HepG2 (cell line): ENCODE results near the gene ACTN1. TPM values are rescaled to one million over a fixed set of nuclear protein-coding genes. Genes with fewer than 3 reads are reported as not detected.
A peak's percentile ranks its signal among the peaks of the same experiment; 100 is the strongest.

ENCODE experiments used
- ATAC-seq: fragments of 200-7000 bp; cut with Tn5 transposase; 3 replicates; pipeline ENCODE4 v1.9.1; 2020; ENCODE audit warnings: mild to moderate bottlenecking, moderate library complexity
- BruUV-seq: library from RNA; stranded (reverse); fragments of 400-500 nt; replicated peaks from 2 replicates; lab custom pipeline; 2021; lab: Mats Ljungman, UMichigan
- CTCF ChIA-PET: fragments of 300-600 bp; formaldehyde crosslinking; extraction: SDS; loops from one replicate; lab custom pipeline; 2021; ENCODE audit warnings: low total read pairs, inconsistent platforms, low intra/inter-chr PET ratio; lab: Yijun Ruan, JAX
- POLR2A ChIA-PET: fragments of 350-600 bp; sonication (Branson Sonifier 250); formaldehyde crosslinking; loops from one replicate; lab custom pipeline; 2020; ENCODE audit warnings: antibody characterized with exemption, inconsistent platforms; lab: Yijun Ruan, JAX
- DNase-seq: peaks from one replicate; pipeline ENCODE4 v3.0.0-alpha.2; 2015; ENCODE audit warnings: low spot score
- FAIRE-seq: peaks from 3 replicates; lab custom pipeline; 2011; peaks lifted over from hg19 to GRCh38; lab: Jason Lieb, UNC
- H2AFZ ChIP-seq: one replicate; pipeline ENCODE4 v1.6.1; 2011; ENCODE audit warnings: low read length, inconsistent platforms
- H3K27ac ChIP-seq: fragments of 300-600 bp; 3 replicates; pipeline ENCODE4 v1.8.0; 2011; ENCODE audit warnings: mixed run types, mild to moderate bottlenecking, mixed read lengths, low read length, inconsistent platforms; ENCODE audit not compliant: insufficient read depth; ENCODE audit errors: extremely low read length
- H3K27me3 ChIP-seq, 2 experiments: fragments of 200-600 bp in 1 of 2; 2 replicates in 1 of 2; 3 replicates in 1 of 2; pipeline versions ENCODE4 v1.6.0 to v1.8.0; 2011; ENCODE audit warnings: low read length in 2 of 2, mild to moderate bottlenecking in 2 of 2, moderate library complexity in 2 of 2, inconsistent platforms in 1 of 2; ENCODE audit not compliant: insufficient read depth in 2 of 2, control insufficient read depth in 1 of 2
- H3K36me3 ChIP-seq, 2 experiments: fragments of 200-600 bp in 1 of 2; replicated peaks in 1 of 2; 2 replicates in 1 of 2; 3 replicates in 1 of 2; pipeline versions ENCODE4 v1.5.1 to v1.8.0; 2011; ENCODE audit warnings: low read length in 2 of 2, inconsistent platforms in 1 of 2; ENCODE audit not compliant: insufficient read depth in 2 of 2, control insufficient read depth in 1 of 2
- H3K4me1 ChIP-seq: 2 replicates; pipeline ENCODE4 v1.5.1; 2012; ENCODE audit warnings: low read length, inconsistent platforms; ENCODE audit not compliant: insufficient read depth
- H3K4me2 ChIP-seq: 2 replicates; pipeline ENCODE4 v1.6.0; 2011; ENCODE audit warnings: low read depth, low read length, inconsistent platforms
- H3K4me3 ChIP-seq, 3 experiments: fragments of 200-600 bp in 1 of 3; sonication (generic), shearing (Covaris generic) in 1 of 3; replicated peaks in 1 of 3; 2 replicates each; pipeline ENCODE4 v1.5.1; 2011 to 2016; ENCODE audit warnings: low read length in 3 of 3, inconsistent platforms in 2 of 3, low read depth in 2 of 3, mild to moderate bottlenecking in 2 of 3, control low read depth in 1 of 3, mixed read lengths in 1 of 3; ENCODE audit not compliant: insufficient read depth in 1 of 3
- H3K79me2 ChIP-seq: one replicate; pipeline ENCODE4 v1.6.1; 2011; ENCODE audit warnings: low read length, inconsistent platforms; ENCODE audit not compliant: insufficient read depth
- H3K9ac ChIP-seq: 2 replicates; pipeline ENCODE4 v1.6.0; 2011; ENCODE audit warnings: mild to moderate bottlenecking, low read depth, low read length, inconsistent platforms; ENCODE audit not compliant: insufficient read depth
- H3K9me3 ChIP-seq: 2 replicates; pipeline ENCODE4 v1.5.1; 2012; ENCODE audit warnings: mild to moderate bottlenecking, low read length
- H4K20me1 ChIP-seq: 2 replicates; pipeline ENCODE4 v1.6.0; 2011; ENCODE audit warnings: inconsistent platforms, mild to moderate bottlenecking, low read length, moderate library complexity; ENCODE audit not compliant: insufficient read depth
- BRD4 ChIP-seq: sonication (generic); formaldehyde crosslinking; IDR thresholded peaks from 2 replicates; pipeline ENCODE4 v1.4.0; 2020; ENCODE audit warnings: missing genetic modification reagents
- CHD4 ChIP-seq: fragments of 200-600 bp; sonication (generic); IDR thresholded peaks from 2 replicates; pipeline ENCODE4 v1.7.0; 2017; ENCODE audit warnings: mild to moderate bottlenecking, low read length, borderline replicate concordance
- GTF3A ChIP-seq: sonication (generic); formaldehyde crosslinking; conservative IDR thresholded peaks from 2 replicates; pipeline ENCODE4 v1.4.0; 2020; ENCODE audit warnings: mild to moderate bottlenecking, missing genetic modification reagents
- KDM4B ChIP-seq: sonication (generic); formaldehyde crosslinking; IDR thresholded peaks from 2 replicates; pipeline ENCODE4 v1.4.0; 2020; ENCODE audit warnings: missing genetic modification reagents
- MEIS1 ChIP-seq: sonication (generic); formaldehyde crosslinking; IDR thresholded peaks from 2 replicates; pipeline ENCODE4 v1.9.0; 2021; ENCODE audit warnings: mild to moderate bottlenecking, missing genetic modification reagents, moderate library complexity, borderline replicate concordance
- ZFP82 ChIP-seq: sonication (generic); formaldehyde crosslinking; IDR thresholded peaks from 2 replicates; pipeline ENCODE4 v1.5.1; 2020; ENCODE audit warnings: mild to moderate bottlenecking, missing genetic modification reagents, borderline replicate concordance
- ZFYVE20 ChIP-seq: sonication (generic); formaldehyde crosslinking; IDR thresholded peaks from 2 replicates; pipeline ENCODE4 v1.8.0; 2023; ENCODE audit warnings: low read depth, mild to moderate bottlenecking, moderate library complexity, missing genetic modification reagents, borderline replicate concordance
- ZNF225 ChIP-seq: sonication (generic); formaldehyde crosslinking; IDR thresholded peaks from 2 replicates; pipeline ENCODE4 v1.4.0; 2020; ENCODE audit warnings: mild to moderate bottlenecking, missing genetic modification reagents
- ZNF230 ChIP-seq: sonication (generic); formaldehyde crosslinking; IDR thresholded peaks from 2 replicates; pipeline ENCODE4 v1.4.0; 2020; ENCODE audit warnings: mild to moderate bottlenecking, missing genetic modification reagents
- ZNF383 ChIP-seq: sonication (generic); formaldehyde crosslinking; IDR thresholded peaks from 2 replicates; pipeline ENCODE4 v1.4.0; 2020; ENCODE audit warnings: missing genetic modification reagents, mild to moderate bottlenecking, borderline replicate concordance
- ZNF556 ChIP-seq: sonication (generic); formaldehyde crosslinking; IDR thresholded peaks from 2 replicates; pipeline ENCODE4 v1.4.0; 2020; ENCODE audit warnings: mild to moderate bottlenecking, missing genetic modification reagents, borderline replicate concordance
- ZNF678 ChIP-seq: sonication (generic); formaldehyde crosslinking; IDR thresholded peaks from 2 replicates; pipeline ENCODE4 v1.4.0; 2020; ENCODE audit warnings: mild to moderate bottlenecking, missing genetic modification reagents
- ZNF761 ChIP-seq: sonication (generic); formaldehyde crosslinking; conservative IDR thresholded peaks from 2 replicates; pipeline ENCODE4 v1.4.0; 2020; ENCODE audit warnings: mild to moderate bottlenecking, missing genetic modification reagents
- WGBS: methylation state at CpG from one replicate; pipeline ENCODE4 v1.1.6; 2017; ENCODE audit warnings: low lambda C conversion rate; 5-methylcytosine and 5-hydroxymethylcytosine counted together
- in situ Hi-C: cut with HindIII; loops from 2 replicates; pipeline ENCODE4 v1.10.0; 2017; ENCODE audit warnings: low pct_unique_long_range_greater_than_20kb; ENCODE audit not compliant: extremely low pct_ligation_motif_present
- intact Hi-C: fragments of 100-400 bp; cut with micrococcal nuclease; formaldehyde crosslinking; loops from one replicate; pipeline ENCODE4 v1.10.0; 2022; ENCODE audit not compliant: unreplicated experiment
- polyA plus RNA-seq, 8 experiments: library from polyadenylated mRNA; depleted of rRNA in 3 of 8; stranded (reverse) in 7 of 8; unstranded in 1 of 8; fragments of >200 nt; fragmentation: Illumina TruSeq in 4 of 8; extraction: Trizol in 4 of 8; gene quantifications; 2 replicates each; pipeline versions ENCODE4 v1.2.1 to v1.2.3, GENCODE V29; 2011 to 2016; ENCODE audit warnings: low read depth in 4 of 8, missing spikeins in 1 of 8, mixed read lengths in 1 of 8; ENCODE audit not compliant: insufficient read depth in 1 of 8
- total RNA-seq, 5 experiments: library from RNA; depleted of rRNA; stranded (reverse); fragments of >200 nt; fragmentation: Illumina TruSeq; extraction: Trizol; gene quantifications; 2 replicates each; pipeline ENCODE4 v1.2.3, GENCODE V29; 2016; ENCODE audit warnings: low read depth in 1 of 5
- TF ChIP-seq, protein P1 (sequence below): sonication (generic); formaldehyde crosslinking; IDR thresholded peaks from 2 replicates; pipeline ENCODE4 v1.5.1; 2020; ENCODE audit warnings: mild to moderate bottlenecking, missing genetic modification reagents, moderate library complexity
- TF ChIP-seq, protein P2 (sequence below): sonication (generic); formaldehyde crosslinking; IDR thresholded peaks from 2 replicates; pipeline ENCODE4 v1.4.0; 2020; ENCODE audit warnings: mild to moderate bottlenecking, low read depth, missing genetic modification reagents

The ACTN1 gene
- total and polyA plus RNA-seq, 2 of the 13 experiments (the other 11 are each of a cell fraction or from before 2014, with no cell fraction given), result 58.6 to 162 TPM

DNA sequence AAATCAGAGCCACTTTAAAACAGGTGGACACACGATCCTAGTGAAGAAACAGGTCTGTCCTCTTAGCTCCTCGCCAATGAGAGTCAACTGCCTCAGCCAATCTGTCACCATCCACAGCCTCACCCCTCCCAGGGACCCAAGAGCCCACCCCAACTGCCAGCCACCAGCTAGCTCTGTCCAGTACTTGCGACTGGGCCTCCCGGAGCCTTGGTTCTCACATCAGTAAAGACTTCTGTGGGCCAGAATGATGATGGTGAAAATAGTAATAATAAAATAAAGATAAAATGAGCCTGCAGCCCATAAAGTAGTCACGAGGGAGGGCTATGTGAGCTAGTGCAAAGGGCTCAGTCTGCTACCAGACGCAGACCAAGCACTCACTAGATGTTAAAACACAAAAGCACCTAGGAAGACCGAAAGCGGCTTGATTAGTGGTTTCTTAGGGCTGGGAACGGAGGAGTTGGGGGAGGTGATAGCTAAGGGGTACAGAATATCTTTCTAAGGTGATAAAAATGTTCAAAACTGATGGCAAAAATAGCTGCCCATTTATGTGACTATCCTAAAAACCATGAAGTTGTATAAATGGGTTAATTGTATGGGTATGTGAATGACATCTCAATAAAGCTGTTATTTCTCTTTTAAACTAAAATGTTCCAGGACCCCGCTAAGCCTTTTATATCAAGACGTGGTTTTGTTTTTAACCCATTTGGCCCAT, 39.8 kb downstream of the ACTN1 start:
- Histone ChIP-seq H3K9ac (peak overlapping the region; percentile 62), H3K27ac (peak overlapping the region; percentile 78), H3K4me3 (peak overlapping the region; percentile 16 to 64 (median 31)), H3K36me3 (peaks cover 17 to 22% of the 10 kb centered on the region in 2 experiments; a peak in 4 of 5 replicates), H3K27me3 (no peaks in the 10 kb centered on the region), H2AFZ (no peak overlapping the region), H3K79me2 (peaks cover 91% of the 10 kb centered on the region), H4K20me1 (peaks cover 23% of the 10 kb centered on the region; the same call in 1 of the 2 replicates), H3K4me2 (peak overlapping the region; percentile 80), H3K4me1 (peaks cover 86% of the 10 kb centered on the region), H3K9me3 (no peaks in the 10 kb centered on the region)
- TSS peak; percentile 92 for BruUV-seq
- CTCF ChIA-PET, result interaction anchor here (2.9 kb wide), 1 partner anchor 28 kb away, joined by 13 read pairs; no protein-coding TSS in a partner anchor
- intact Hi-C loops (no loop called here), in situ Hi-C loops (no loop called here)
- TF ChIP-seq, protein P1, sequence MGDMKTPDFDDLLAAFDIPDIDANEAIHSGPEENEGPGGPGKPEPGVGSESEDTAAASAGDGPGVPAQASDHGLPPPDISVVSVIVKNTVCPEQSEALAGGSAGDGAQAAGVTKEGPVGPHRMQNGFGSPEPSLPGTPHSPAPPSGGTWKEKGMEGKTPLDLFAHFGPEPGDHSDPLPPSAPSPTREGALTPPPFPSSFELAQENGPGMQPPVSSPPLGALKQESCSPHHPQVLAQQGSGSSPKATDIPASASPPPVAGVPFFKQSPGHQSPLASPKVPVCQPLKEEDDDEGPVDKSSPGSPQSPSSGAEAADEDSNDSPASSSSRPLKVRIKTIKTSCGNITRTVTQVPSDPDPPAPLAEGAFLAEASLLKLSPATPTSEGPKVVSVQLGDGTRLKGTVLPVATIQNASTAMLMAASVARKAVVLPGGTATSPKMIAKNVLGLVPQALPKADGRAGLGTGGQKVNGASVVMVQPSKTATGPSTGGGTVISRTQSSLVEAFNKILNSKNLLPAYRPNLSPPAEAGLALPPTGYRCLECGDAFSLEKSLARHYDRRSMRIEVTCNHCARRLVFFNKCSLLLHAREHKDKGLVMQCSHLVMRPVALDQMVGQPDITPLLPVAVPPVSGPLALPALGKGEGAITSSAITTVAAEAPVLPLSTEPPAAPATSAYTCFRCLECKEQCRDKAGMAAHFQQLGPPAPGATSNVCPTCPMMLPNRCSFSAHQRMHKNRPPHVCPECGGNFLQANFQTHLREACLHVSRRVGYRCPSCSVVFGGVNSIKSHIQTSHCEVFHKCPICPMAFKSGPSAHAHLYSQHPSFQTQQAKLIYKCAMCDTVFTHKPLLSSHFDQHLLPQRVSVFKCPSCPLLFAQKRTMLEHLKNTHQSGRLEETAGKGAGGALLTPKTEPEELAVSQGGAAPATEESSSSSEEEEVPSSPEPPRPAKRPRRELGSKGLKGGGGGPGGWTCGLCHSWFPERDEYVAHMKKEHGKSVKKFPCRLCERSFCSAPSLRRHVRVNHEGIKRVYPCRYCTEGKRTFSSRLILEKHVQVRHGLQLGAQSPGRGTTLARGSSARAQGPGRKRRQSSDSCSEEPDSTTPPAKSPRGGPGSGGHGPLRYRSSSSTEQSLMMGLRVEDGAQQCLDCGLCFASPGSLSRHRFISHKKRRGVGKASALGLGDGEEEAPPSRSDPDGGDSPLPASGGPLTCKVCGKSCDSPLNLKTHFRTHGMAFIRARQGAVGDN, result peak; percentile 8; the same call in 1 of the 2 replicates
- TF ChIP-seq ZFYVE20 (CRISPR knock-in tag) (no peak), ZNF383 (peak; percentile 66; the same call in 1 of the 2 replicates), KDM4B (CRISPR knock-in tag) (no peak), ZNF230 (0 out of 2 replicates have a peak, but pooled peaks have one; percentile 42), ZNF678 (0 out of 2 replicates have a peak, but pooled peaks have one; percentile 11), MEIS1 (CRISPR knock-in tag) (0 out of 2 replicates have a peak, but pooled peaks have one; percentile 37), BRD4 (CRISPR knock-in tag) (0 out of 2 replicates have a peak, but pooled peaks have one; percentile 29), GTF3A (CRISPR knock-in tag) (0 out of 2 replicates have a peak, but pooled peaks have one; percentile 38), ZNF761 (CRISPR knock-in tag) (peak; percentile 65; the same call in 1 of the 2 replicates), ZFP82 (no peak), CHD4 (no peak), ZNF556 (CRISPR knock-in tag) (0 out of 2 replicates have a peak, but pooled peaks have one; percentile 34), ZNF225 (no peak)
- TF ChIP-seq, protein P2, sequence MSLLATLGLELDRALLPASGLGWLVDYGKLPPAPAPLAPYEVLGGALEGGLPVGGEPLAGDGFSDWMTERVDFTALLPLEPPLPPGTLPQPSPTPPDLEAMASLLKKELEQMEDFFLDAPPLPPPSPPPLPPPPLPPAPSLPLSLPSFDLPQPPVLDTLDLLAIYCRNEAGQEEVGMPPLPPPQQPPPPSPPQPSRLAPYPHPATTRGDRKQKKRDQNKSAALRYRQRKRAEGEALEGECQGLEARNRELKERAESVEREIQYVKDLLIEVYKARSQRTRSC (CRISPR knock-in tag), result no peak
- DNase-seq (no peak), ATAC-seq (peak; percentile 43), FAIRE-seq (no peak)
- 21% methylated on average over 11 of the region's 11 CpGs for WGBS
- POLR2A ChIA-PET, result interaction anchor here (0.9 to 3.2 kb wide), 12 partner anchors 13 to 146 kb away, joined by 3 to 31 read pairs (median 4); partner anchors contain the start of genes ACTN1 and ZFP36L1
